NCI-H187 treated with DMSO at 0.1 percent for 48 hours (cell line): ENCODE data around the gene NTSR1.

Experiments used
- DNase-seq: peaks from one replicate; lab custom pipeline; 2025; lab: John Stamatoyannopoulos, UW

Gene NTSR1

DNA sequence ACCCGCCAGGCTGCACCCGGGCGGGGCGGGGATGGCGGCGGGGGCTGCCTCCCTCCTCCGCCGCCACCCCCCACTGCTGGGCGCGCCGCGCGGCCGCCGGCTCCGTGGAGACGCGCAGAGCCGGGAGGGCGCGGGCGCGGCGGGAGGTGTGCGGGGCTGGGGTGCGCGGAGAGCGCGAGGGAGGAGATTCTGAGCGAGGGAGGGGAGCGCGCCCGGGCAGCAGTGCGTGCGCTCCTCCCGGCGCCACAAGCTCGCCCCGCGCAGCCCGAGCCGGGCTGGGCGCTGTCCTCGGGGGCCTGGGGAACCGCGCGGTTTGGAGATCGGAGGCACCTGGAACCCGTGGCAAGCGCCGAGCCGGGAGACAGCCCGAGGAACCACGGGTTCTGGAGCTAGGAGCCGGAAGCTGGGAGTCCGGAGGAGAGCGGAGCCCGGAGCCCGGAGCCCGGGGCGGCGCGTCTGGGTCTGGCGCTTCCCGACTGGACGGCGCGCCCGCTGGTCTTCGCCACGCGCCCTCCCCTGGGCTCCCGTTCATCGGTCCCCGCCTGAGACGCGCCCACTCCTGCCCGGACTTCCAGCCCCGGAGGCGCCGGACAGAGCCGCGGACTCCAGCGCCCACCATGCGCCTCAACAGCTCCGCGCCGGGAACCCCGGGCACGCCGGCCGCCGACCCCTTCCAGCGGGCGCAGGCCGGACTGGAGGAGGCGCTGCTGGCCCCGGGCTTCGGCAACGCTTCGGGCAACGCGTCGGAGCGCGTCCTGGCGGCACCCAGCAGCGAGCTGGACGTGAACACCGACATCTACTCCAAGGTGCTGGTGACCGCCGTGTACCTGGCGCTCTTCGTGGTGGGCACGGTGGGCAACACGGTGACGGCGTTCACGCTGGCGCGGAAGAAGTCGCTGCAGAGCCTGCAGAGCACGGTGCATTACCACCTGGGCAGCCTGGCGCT, at the start of gene NTSR1:
TSS of gene NTSR1 (plus strand) at position 246 of the 946 bp plus-strand sequence. CDS start at position 618, 372 bp downstream.
- DNase-seq: no peak

DNA sequence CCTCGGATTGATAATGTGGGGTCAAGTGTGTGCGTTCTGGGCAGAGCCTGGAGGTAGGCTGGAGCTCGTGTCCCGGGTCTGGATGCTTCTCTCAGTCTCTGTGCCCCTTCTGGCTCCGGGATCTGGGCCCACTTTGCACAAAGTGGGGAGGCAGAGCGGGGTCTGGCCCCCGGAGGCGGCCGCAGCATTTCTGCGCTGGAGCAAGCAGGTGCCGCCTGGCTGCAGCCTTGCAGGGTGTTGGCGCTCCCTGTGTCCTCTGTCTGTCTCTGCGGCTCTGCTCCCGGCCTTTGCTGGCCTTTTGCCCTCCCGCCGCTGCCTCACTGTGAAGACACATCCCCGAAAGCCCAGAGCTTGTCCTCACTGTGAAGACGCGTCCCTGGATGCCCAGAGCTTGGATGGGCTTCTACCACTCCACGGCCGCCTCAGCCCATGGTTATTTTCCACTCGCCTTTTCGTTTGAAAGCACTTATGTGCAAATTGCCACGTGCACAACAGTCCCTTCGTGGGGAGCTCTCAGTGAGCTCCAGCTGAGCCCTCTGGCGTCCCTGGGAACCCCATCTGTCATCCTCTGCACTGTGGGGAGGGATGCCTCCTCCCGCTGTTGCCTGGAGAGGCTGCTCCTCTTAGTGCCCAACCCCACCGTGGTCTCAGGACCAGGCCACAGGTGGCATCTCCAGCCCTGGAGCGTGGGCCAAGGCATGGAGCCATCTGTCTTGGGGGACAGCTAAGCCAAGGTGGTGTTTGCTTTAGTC, 49.0 kb upstream of the NTSR1 start:
- no peak for DNase-seq

DNA sequence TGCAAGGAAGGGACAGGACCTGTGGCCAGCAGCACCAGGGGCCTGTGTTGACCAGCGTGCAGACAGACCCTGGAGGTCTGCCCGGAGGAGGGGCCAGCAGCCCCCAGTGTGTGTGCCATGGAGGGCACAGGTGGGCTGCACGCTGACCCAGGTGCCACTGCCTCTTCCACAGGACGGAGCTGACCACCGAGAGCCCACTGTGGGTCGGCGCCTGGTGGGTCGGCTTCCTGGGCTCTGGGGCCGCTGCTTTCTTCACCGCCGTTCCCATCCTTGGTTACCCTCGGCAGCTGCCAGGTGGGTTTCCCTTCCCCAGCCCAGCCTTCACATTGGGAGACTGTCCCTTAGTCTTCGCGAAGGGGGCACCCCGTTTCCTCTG, 48.4 kb upstream of the NTSR1 start:
- no peak for DNase-seq

DNA sequence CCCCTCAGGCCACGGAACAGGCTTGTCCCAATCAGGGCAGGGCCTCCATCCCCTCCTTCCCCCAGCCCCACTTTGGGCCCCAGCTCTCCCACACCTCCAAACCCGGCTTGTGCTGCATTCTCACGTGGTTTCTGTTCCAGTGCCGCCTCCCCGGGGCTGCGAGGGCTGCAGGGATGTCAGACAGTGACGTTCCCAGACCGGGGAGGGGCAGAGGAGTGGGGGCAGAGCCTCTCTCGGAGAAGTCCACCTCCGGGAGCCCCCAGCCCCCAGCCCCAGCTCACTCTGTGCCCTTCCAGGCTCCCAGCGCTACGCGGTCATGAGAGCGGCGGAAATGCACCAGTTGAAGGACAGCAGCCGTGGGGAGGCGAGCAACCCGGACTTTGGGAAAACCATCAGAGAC, 47.9 kb upstream of the NTSR1 start:
- no peak for DNase-seq

DNA sequence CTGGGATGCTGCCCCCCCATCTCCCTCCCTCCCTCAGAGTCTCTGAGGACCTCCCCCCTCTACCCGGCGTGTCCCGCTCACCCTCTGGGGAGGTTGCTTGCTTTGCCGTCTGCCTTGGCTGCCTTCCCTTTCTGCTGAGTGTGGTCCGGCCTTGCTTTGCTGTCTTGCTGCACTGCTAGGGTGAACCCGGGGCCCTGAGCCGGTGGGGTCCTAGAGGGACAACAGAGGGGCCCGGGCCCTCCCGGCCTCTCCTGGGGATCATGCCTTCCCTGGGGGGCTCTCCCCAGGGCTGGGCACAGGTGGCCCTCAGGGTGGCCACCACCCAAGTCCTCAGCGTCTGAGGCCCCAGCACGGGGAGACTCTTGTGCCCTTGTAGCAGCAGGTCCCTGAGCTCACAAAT, 47.0 kb upstream of the NTSR1 start:
- DNase-seq: no peak

DNA sequence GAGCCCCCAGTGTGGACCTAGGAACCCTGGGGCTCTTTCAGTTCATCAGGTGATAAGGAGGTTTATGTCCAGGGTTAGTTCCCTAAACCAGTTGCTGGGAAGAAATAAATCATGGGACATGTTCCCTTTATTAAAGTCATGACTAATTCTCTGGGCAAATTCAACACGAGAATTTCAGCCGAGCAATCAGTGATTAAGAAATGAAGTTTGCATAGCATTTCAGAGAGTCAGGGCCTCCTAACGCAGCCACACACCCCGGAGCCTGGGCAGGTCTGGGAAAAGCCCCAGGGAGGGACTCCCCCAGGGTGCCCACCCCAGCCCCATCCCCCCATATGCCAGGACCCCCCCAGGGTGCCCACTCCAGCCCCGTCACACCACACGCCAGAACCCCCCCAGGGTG, 46.2 kb upstream of the NTSR1 start:
- no peak for DNase-seq

DNA sequence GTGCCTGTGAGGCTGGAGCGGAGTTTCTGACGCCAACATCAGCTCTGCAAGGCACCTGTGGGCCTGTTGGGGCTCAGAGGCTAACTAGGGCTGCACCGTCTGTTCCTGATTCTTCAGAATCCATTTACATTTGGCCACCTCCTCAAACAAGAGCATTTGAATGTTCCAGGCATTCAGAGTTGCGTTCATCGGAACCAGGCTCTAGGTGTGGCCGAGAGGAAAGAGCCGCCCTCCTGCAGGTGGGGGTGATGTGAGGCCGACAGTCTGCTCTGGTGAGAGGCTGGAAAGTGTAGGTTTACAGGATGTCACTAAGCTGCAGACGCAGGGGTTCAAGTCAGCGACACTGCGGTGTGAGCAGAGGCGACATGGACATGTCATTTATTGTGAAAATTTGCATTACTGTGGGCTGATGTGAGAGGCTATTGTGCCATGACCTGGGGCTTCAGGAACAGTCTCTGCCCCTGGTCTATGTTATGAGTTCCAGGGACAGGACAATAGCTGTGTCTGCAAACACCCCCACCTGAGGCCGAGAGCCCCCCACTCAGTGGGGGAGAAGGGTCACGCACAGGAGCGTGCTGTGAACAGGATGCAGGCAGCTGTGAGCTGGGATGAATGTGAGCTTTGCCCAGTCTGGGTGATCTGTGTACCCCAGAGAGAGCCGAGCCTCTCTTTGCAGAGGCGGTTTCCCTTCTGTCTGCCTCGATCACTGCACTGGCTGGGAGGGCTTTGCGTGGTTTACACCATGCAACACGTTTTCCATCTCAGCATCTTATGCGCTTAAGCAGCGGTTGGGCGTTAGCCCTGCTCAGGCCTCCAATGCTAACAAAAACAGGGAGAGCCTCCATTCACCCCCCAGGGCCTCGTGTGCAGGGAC, 45.3 kb upstream of the NTSR1 start:
- no peak for DNase-seq

DNA sequence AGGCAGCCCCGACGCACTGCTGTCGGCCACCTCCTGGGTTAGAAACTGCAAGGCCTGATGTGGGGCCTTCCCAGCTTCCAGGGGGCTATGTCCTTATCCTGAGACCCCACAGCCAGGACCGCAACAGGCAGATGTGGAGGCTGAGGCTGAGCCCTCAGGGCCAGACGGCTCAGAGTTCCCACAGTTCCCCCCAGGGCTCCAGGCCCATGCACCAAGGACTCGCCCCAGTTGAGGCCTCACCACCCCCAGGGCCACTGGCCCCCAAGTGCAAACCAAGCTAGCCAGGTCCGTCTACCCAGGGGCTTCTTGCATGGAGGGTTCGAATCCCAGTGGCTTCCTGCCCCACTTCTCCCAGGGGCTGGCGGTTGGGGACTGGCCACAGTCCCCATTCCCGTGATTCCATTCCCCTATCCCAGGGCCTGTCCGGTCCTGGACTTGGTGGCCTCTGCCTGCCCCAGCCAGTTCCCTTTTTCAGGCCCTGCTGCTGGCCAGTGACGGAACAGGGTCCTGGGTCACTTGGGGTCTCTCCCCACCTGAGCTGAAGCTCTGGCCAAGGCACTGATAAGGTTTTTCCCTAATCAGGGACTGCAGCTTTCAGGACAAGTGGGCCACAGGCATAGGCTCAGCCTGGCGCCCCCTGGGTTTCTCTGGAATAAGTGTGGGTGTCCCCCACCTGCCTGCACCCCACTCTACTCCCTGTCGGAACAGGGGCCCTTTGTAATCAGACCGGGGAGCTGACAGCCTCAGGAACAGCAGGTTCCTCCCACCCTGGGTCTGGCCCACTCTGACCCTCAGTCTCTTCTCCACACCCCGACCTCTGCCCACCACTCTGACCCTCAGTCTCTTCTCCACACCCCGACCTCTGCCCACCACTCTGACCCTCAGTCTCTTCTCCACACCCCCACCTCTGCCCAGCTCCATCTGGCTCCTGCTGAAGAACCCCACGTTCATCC, 44.3 kb upstream of the NTSR1 start:
- DNase-seq: no peak

DNA sequence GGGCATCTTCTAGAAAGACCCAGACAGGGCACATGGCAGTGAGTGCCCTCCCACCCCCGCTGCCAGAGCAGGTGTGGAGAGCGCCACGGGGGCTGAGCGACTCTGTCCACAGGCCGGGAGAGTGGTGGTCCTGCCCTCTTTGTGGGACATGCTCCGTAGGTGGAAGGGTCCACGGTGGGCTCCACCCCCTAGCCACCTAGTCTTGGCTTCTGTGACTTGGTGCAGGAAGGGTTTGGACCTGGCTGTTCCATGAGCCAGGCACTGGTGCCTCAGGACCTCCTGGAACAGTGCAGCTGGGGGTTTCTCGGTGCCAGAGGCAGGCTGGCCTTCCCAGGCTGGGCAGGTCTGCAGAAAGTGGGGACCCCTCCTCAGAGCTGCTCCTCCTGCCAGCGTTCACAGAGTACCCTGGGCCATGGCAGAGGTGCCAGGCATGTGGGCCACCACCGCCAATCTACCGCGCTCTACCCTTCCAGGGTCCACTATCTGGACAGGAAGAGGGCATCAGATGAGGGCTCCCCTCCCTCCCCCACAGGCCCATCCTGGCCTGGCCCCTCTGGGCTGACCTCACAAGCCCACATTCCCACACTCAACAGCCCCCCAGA, 43.4 kb upstream of the NTSR1 start:
- no peak for DNase-seq

DNA sequence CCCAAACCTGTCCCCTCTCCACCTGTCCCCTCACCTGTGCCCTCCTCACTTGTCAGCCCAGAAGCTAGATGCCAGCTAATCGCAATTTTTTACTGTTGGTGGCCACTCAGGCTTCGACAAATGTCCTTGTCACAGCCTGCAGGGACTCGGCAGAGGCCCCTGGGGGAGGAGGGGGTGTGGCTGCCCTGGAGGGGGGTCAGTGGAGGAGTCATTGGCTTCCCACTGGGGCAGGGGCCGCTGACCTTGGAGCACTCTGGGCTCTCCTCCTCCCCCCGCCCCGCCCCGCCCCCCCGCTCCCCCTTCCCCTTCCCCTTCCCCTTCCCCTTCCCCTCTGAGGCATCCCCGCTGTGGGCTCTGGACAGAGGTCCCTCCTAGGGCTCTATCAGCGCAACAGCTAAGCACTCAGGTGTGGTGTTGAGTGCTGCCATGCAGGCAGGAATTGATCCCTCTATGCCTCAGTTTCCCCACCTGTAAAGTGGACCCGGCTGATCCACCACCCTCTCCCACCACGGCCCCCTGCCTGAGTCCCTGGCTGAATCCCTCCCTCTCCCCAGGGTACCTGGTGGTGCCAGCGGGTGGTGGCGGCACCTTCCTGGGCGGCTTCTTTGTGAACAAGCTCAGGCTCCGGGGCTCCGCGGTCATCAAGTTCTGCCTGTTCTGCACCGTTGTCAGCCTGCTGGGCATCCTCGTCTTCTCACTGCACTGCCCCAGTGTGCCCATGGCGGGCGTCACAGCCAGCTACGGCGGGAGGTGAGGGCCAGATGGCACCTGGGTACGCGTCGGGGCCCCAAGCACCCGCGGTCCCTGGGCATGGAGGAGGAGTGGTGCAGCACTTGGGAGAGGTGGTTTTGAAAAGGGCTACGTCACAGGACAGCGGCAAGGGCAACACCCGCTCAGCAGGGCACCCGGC, 42.6 kb upstream of the NTSR1 start:
- DNase-seq: no peak

DNA sequence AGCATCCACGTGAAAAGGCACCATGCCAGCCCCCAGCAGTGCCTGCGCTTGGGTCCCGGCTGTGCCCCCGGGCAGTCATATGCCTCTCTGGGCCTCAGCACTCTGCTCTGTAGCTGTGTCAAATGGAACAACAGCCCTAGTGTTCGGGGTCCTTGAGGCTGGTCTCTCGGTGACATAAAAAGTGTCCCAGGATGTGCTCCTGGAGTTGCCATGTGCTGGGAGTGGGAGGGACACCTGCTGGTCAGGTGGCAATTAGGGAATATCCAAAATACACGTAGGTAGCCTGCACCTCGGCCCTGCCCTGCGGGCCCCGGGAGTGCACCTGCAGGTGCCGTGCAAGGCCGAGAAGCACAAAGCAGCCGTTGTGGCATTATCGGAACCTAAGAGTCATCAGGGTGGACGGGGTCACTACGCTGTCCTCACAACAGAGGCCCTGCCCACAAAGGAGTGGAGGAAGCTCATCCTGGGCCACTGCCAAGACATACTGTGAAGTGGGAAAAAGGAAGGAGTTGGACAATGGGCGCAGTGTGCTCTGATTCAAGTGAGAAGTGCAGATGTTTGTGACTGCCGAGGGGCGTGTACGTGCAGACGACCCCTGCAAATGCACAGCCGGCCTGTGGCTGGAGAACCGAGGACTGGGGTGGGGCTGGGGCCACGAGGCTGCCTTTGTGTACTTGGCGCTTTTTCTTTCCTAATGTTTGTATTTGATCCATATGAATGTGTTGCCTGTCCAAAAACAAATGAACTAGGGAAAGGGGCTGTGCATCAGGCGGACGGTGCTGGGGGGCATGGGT, 41.7 kb upstream of the NTSR1 start:
- no peak for DNase-seq

DNA sequence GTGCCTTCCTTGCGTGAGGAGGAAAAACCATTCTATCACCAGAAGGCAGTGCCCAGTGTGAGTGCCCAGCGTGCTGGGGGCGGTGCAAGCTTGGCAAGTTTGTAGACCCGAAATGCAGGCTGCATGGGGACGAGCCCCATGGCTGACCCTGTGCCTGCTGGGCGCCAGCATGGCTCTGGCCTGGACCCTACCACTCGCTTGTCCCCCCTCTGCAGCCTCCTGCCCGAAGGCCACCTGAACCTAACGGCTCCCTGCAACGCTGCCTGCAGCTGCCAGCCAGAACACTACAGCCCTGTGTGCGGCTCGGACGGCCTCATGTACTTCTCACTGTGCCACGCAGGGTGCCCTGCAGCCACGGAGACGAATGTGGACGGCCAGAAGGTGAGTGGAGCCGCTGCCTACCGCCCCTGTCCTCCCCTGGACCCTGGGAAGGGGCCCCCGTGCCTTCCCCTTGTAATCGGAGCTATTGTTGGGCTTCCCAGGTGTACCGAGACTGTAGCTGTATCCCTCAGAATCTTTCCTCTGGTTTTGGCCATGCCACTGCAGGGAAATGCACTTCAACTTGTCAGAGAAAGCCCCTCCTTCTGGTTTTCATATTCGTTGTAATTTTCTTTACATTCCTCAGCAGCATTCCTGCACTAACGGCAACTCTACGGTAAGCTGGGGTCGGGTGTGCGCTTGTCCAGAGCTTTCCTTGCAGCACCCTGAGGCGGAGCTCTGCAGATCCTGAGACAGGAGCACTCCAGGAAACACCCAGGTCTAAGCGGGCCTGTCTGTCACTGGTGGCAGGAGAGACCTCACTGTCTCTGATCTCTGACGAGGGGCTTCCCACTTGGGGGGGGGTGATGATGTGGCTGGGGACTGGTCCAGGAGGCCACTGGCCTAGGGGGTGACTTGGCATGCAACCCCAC, 40.9 kb upstream of the NTSR1 start:
- no peak for DNase-seq

DNA sequence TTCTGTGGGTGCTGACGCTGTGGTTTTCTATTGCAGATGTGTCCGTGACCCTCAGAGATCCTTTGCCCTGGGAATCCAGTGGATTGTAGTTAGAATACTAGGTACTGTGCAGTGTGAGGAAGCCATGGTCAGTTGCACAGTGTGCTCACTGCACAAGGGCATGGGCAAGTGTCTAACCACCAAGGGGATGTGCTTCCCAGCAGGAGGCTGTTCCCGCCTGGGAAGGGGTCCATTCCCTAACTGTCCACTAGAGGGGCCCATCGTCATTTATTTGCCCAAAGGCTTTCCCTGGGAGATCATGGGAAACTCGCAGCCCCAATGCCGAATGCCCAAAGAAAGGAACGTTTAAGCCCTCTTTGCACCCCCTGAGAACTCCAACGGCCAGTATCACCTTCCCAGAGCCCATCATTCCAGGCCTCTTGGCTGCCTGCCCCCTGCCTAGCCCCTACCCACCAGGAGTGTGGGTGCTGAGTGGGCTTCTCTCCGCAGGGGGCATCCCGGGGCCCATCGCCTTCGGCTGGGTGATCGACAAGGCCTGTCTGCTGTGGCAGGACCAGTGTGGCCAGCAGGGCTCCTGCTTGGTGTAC, 40.1 kb upstream of the NTSR1 start:
- peak; percentile 20 for DNase-seq

DNA sequence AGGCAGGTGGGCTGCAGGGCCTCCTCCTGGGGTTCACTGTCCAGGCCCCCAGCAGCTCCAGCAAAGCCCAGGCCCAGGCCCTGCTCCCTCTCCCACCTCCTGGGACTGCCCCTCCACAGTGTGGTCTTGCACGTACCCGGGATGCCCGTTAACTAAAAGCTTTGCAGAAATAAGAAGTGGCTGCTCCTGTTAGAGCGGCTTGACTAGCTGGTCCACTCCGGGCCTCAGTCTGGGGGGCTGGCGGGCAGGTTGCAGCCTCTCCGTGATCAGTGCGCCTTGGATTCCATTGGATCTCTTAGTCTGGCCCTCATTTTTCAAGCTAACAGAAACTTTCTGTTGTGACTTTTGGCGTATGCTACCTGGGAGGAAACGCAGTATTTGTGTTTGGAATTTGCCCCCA, 39.4 kb upstream of the NTSR1 start:
- DNase-seq: no peak

DNA sequence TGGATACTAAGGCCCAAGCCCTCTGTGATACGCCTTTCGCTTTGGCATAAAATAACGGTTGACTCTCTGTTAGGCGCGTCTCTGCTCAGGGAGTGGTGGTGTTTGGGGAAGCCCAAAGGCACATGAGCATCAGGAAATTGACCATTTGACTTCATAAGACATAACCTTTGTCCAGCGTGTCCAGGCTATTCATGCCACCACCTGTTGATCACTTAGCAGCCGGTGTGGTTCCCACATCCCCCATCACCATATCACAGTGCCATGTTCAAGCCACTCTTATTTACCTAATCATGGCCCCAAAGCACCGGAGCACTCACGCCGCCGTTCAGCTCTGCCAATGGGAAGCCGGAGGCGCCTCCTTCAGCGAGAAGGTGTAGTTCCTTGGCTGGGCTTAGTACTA, 38.5 kb upstream of the NTSR1 start:
- no peak for DNase-seq

DNA sequence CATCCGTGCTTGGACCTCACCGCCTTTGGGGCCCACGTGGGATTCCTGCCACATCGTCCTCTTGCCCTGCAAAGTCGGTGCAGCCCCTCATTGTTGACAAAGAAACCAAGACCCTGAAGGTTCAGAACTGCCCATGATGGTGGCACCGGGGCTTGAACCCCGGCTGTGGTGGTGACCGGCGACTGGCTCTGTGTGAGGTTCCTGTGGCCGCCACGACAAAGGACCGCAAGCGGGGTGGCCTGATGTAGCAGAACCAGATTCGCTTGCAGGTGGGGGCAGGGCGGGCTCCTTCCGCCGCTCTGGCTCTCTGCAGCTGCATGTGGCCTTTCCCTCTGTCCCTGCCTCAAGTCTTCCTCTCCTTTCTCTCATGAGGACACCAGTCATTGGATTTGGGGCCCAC, 37.6 kb upstream of the NTSR1 start:
- no peak for DNase-seq

DNA sequence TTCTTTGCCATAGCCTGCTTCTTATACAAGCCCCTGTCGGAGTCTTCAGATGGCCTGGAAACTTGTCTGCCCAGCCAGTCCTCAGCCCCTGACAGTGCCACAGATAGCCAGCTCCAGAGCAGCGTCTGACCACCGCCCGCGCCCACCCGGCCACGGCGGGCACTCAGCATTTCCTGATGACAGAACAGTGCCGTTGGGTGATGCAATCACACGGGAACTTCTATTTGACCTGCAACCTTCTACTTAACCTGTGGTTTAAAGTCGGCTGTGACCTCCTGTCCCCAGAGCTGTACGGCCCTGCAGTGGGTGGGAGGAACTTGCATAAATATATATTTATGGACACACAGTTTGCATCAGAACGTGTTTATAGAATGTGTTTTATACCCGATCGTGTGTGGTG, 36.9 kb upstream of the NTSR1 start:
- no peak for DNase-seq
